Ascending aorta (tissue), 2 donors: ENCODE results near the gene MKNK1. TPM values are rescaled to one million over a fixed set of nuclear protein-coding genes. Genes with fewer than 3 reads are reported as not detected.

Source experiments
- DNase-seq, 2 donors: peaks; one replicate each; pipeline ENCODE4 v3.0.0-alpha.2; 2019; ENCODE audit warnings: low spot score in 2 of 2
- H3K27ac ChIP-seq, 2 donors: fragments of 200-600 bp; sonication (generic); one replicate each; pipeline ENCODE4 v1.5.1; 2016 to 2017; ENCODE audit warnings: mild to moderate bottlenecking in 1 of 2
- H3K27me3 ChIP-seq: fragments of 200-600 bp; sonication (generic); one replicate; pipeline ENCODE4 v1.5.1; 2017
- H3K36me3 ChIP-seq, 2 donors: fragments of 200-600 bp; sonication (generic); one replicate each; pipeline ENCODE4 v1.5.1; 2016
- H3K4me1 ChIP-seq, 2 donors: fragments of 200-600 bp; sonication (generic); one replicate each; pipeline ENCODE4 v1.5.1; 2016 to 2017; ENCODE audit warnings: mild to moderate bottlenecking in 1 of 2
- H3K4me3 ChIP-seq, 2 donors: fragments of 200-600 bp; sonication (generic); one replicate each; pipeline ENCODE4 v1.5.1; 2016 to 2017; ENCODE audit warnings: mild to moderate bottlenecking in 1 of 2
- H3K9me3 ChIP-seq, 2 donors: fragments of 200-600 bp; sonication (generic); one replicate each; pipeline ENCODE4 v1.5.1; 2016
- CTCF ChIP-seq, 3 experiments: fragments of 200-600 bp in 2 of 3; fragments of 450-650 bp in 1 of 3; sonication (generic) in 2 of 3; IDR thresholded peaks; one replicate each; pipeline ENCODE4 v1.5.1; 2016 to 2019; ENCODE audit warnings: antibody characterized with exemption in 3 of 3, mild to moderate bottlenecking in 1 of 3, moderate library complexity in 1 of 3
- intact Hi-C: fragments of 100-400 bp; cut with DNase I; formaldehyde crosslinking; loops from one replicate; pipeline ENCODE4 v1.15.1; 2023
- total RNA-seq: library from RNA; depleted of rRNA; stranded (reverse); fragments of >200 nt; gene quantifications from one replicate; pipeline ENCODE4 v1.1.0, GENCODE V29; 2016

MKNK1 gene
- total RNA-seq, 1 donor from 2014 or later = 47.8 TPM

- intact Hi-C loops = no loop called here
- DNase-seq = no peak
- Histone ChIP-seq H3K27me3 (no peaks in the 10 kb centered on the region), H3K9me3 (no peaks in the 10 kb centered on the region), H3K4me3 (no peak overlapping the region), H3K4me1 (peaks cover 0 to 4% of the 10 kb centered on the region in 2 donors), H3K27ac (no peak overlapping the region), H3K36me3 (peaks cover 24 to 58% of the 10 kb centered on the region in 2 donors)
- TF ChIP-seq CTCF (IDR thresholded peaks at IDR 0.05) = no peak
Observed at GRCh38 chr1:46647611-46648010, 43.5 kb upstream of the MKNK1 start.

- no peak overlapping the region for H3K4me3 ChIP-seq
- no peaks in the 10 kb centered on the region for H3K9me3 ChIP-seq
- H3K36me3 ChIP-seq = peaks cover 23 to 57% of the 10 kb centered on the region in 2 donors
- no peak overlapping the region for H3K27ac ChIP-seq
- peaks cover 0 to 4% of the 10 kb centered on the region in 2 donors for H3K4me1 ChIP-seq
- TF ChIP-seq CTCF (IDR thresholded peaks at IDR 0.05) = no peak
- DNase-seq = no peak
- no peaks in the 10 kb centered on the region for H3K27me3 ChIP-seq
- intact Hi-C loops = no loop called here
Observed at GRCh38 chr1:46646844-46647243, 42.8 kb upstream of the MKNK1 start.

- Histone ChIP-seq H3K9me3 (no peaks in the 10 kb centered on the region), H3K4me3 (no peak overlapping the region), H3K4me1 (peaks cover 0 to 4% of the 10 kb centered on the region in 2 donors), H3K27me3 (no peaks in the 10 kb centered on the region), H3K27ac (no peak overlapping the region), H3K36me3 (peaks cover 22 to 56% of the 10 kb centered on the region in 2 donors)
- no peak for DNase-seq
- intact Hi-C loops = no loop called here
- TF ChIP-seq CTCF (IDR thresholded peaks at IDR 0.05) = no peak
Observed at GRCh38 chr1:46646331-46646730, 42.3 kb upstream of the MKNK1 start.

GRCh38 chr1:46645815-46646214 is 41.7 kb upstream of the MKNK1 start:
- intact Hi-C loops = no loop called here
- H3K9me3 ChIP-seq = no peaks in the 10 kb centered on the region
- no peak for TF ChIP-seq CTCF (IDR thresholded peaks at IDR 0.05)
- DNase-seq = no peak
- no peaks in the 10 kb centered on the region for H3K27me3 ChIP-seq
- peaks cover 22 to 55% of the 10 kb centered on the region in 2 donors for H3K36me3 ChIP-seq
- H3K4me1 ChIP-seq = peaks cover 0 to 4% of the 10 kb centered on the region in 2 donors
- H3K4me3 ChIP-seq = no peak overlapping the region
- H3K27ac ChIP-seq = no peak overlapping the region

GRCh38 chr1:46643368-46643775 is 39.3 kb upstream of the MKNK1 start:
- Histone ChIP-seq H3K9me3 (no peaks in the 10 kb centered on the region), H3K27me3 (no peaks in the 10 kb centered on the region), H3K4me1 (peaks cover 0 to 4% of the 10 kb centered on the region in 2 donors), H3K4me3 (no peak overlapping the region), H3K27ac (no peak overlapping the region), H3K36me3 (peaks cover 7 to 31% of the 10 kb centered on the region in 2 donors)
- no peak for TF ChIP-seq CTCF (IDR thresholded peaks at IDR 0.05)
- DNase-seq = no peak
- intact Hi-C loops = no loop called here

- intact Hi-C loops = no loop called here
- Histone ChIP-seq H3K27ac (no peak overlapping the region), H3K9me3 (no peaks in the 10 kb centered on the region), H3K4me1 (peaks cover 0 to 9% of the 10 kb centered on the region in 2 donors), H3K36me3 (peaks cover 5 to 19% of the 10 kb centered on the region in 2 donors), H3K4me3 (no peak overlapping the region), H3K27me3 (no peaks in the 10 kb centered on the region)
- no peak for DNase-seq
- no peak for TF ChIP-seq CTCF (IDR thresholded peaks at IDR 0.05)
Observed at GRCh38 chr1:46642115-46642680, 38.1 kb upstream of the MKNK1 start.
